Heart left ventricle (tissue), 13 donors: ENCODE results near the gene NOX5.

Experiments
- POLR2A ChIP-seq, 2 donors: fragments of 450-650 bp; IDR thresholded peaks; one replicate each; pipeline ENCODE4 v1.6.1; 2017; ENCODE audit warnings: antibody characterized with exemption in 2 of 2, mild to moderate bottlenecking in 2 of 2, moderate library complexity in 2 of 2
- TF ChIP-seq, protein P1 (sequence below), 12 donors: fragments of 200-600 bp; sonication (generic) in 4 of 12; IDR thresholded peaks; one replicate each; pipeline versions ENCODE4 v1.5.0 to v1.8.0; 2018 to 2022; ENCODE audit warnings: antibody characterized with exemption in 12 of 12, mild to moderate bottlenecking in 5 of 12
- donor health status: ischemic (EF 13 %, LVEDD 7.1; RV severe dilation, severe dysfunction).
- donor health status: DM: no; HTN: yes; CAD: no.
- donor health status: DM: no; HTN: no; CAD: no.
- donor health status: ischemic (EF 25% LVEDD 6.9; RV normal size, moderate dysfunction).
- donor health status: ischemic (EF 25% LVEDD 5.7; RV mildly dilated, moderate dysfunction).
- donor health status: ischemic (EF 35%, LVEDD 5.7; RV mildly dilated, moderate dysfunction).
- donor health status: nonischemic (EF 11% LVEDD 7.7; RV severe dilation, severe dysfunction).
- donor health status: DM: yes; HTN: yes; CAD: no.
- donor health status: PGD.
- donor health status: ischemic (EF 29% LVEDD 5.4; RV normal size, mild dysfunction).
- donor health status: nonischemic (EF 23%, LVEDD 6.1; RV moderate dilation, normal function).

DNA sequence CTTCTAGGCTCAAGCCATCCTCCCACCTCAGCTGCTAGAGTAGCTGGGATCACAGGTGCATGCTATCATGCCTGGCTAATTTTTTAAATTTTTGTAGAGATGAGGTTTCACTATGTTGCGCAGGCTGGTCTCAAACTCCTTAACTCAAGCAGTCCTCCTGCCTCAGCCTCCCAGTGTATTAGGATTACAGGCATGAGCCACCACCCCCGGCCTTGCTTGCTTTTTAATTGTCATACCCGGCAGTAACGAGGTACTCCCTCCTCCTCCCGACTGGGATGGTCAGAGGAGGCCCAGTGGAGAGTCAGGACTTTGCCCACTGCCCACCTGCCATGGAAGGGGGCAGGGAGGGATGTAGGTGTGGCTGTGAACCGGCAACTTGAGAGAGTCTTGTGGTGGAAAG is 4.5 kb downstream of the NOX5 start:
- TF ChIP-seq, protein P1, sequence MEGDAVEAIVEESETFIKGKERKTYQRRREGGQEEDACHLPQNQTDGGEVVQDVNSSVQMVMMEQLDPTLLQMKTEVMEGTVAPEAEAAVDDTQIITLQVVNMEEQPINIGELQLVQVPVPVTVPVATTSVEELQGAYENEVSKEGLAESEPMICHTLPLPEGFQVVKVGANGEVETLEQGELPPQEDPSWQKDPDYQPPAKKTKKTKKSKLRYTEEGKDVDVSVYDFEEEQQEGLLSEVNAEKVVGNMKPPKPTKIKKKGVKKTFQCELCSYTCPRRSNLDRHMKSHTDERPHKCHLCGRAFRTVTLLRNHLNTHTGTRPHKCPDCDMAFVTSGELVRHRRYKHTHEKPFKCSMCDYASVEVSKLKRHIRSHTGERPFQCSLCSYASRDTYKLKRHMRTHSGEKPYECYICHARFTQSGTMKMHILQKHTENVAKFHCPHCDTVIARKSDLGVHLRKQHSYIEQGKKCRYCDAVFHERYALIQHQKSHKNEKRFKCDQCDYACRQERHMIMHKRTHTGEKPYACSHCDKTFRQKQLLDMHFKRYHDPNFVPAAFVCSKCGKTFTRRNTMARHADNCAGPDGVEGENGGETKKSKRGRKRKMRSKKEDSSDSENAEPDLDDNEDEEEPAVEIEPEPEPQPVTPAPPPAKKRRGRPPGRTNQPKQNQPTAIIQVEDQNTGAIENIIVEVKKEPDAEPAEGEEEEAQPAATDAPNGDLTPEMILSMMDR (IDR thresholded peaks at IDR 0.05), result no peak
- TF ChIP-seq POLR2A (IDR thresholded peaks at IDR 0.05), result no peak
